Spleen (tissue), 7 donors: Measurements from ENCODE around the gene ITPR1.

Experiments used
- CTCF ChIP-seq, 11 experiments: fragments of 200-600 bp in 7 of 11; fragments of 450-650 bp in 4 of 11; sonication (generic) in 4 of 11; IDR thresholded peaks in 8 of 11; conservative IDR thresholded peaks in 3 of 11; 1 replicate in 7 of 11; 2 replicates in 4 of 11; pipeline versions ENCODE4 v1.4.0 to v1.8.0; 2016 to 2021; ENCODE audit warnings: antibody characterized with exemption in 11 of 11, inconsistent platforms in 4 of 11, mild to moderate bottlenecking in 1 of 11
- POLR2A ChIP-seq, 3 donors: fragments of 450-650 bp; IDR thresholded peaks; one replicate each; pipeline ENCODE4 v1.5.1; 2017; ENCODE audit warnings: antibody characterized with exemption in 3 of 3, mild to moderate bottlenecking in 1 of 3
- POLR2AphosphoS5 ChIP-seq, 3 donors: sonication (generic); formaldehyde crosslinking; IDR thresholded peaks; one replicate each; pipeline ENCODE4 v1.5.1; 2017; ENCODE audit warnings: antibody characterized with exemption in 3 of 3
- donor health status: DM: no; HTN: no; CAD: no; lungs with moderate emphysema.
- donor health status: DM: no; HTN: no; CAD: no.
- donor health status: DM: no; HTN: no; CAD: no.

GRCh38 chr3:4880850-4881249, 387.7 kb downstream of the ITPR1 start:
- TF ChIP-seq CTCF (IDR thresholded peaks at IDR 0.05 in 8 of 11, conservative IDR thresholded peaks at IDR 0.05 in 3 of 11) (no peak), POLR2AphosphoS5 (IDR thresholded peaks at IDR 0.05) (no peak), POLR2A (IDR thresholded peaks at IDR 0.05) (no peak)
